GM19193 (cell line): ENCODE measurements around the gene CNGA2.

Experiments
- POLR2A ChIP-seq: IDR thresholded peaks from 4 replicates; pipeline ENCODE4 v1.6.1; 2011; ENCODE audit not compliant: insufficient read depth, insufficient read length; ENCODE audit errors: extremely low read depth

CNGA2 gene

GRCh38 chrX:151763711-151764110 lies 29.2 kb downstream of the CNGA2 start:
- no peak for TF ChIP-seq POLR2A

DNA sequence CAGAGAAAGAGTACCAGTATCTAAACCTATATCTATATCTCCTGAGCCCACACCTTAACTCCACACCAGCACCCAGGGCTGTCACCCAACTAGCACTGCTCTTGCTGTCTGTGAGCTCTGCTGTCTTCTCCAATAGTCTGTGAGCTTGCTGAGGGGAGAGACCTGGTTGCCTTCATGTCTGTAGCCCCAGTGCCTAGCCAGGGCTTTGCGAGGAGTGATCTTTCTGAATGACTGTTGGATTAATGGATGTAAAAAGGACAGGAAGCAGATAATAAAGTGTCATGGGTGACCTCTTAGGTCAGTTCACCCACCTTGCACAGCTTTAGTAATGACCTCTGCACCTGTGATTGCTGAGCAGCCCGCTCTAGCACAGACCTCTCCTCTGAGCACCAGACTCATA lies 30.5 kb downstream of the CNGA2 start:
- no peak for TF ChIP-seq POLR2A

DNA sequence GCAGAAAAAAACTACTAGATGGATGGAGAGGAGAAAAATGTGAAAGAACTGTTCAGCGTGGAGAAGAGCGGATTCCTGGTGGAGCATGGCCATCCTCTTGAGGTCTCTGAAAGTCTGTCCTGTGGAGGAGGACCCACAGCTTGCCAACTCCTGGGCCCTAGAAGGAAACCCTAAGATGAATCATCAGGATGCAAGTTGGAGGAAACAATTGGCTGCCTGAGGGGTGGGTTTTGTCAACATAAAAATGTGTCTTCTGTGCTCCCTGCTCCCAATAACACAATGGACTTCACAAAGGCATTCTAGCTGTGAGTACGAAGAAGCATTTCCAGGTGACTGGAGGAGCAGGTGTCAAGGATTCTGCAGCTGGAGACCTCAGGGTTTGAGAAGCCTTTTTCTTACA lies 37.2 kb downstream of the CNGA2 start:
- TF ChIP-seq POLR2A = no peak

DNA sequence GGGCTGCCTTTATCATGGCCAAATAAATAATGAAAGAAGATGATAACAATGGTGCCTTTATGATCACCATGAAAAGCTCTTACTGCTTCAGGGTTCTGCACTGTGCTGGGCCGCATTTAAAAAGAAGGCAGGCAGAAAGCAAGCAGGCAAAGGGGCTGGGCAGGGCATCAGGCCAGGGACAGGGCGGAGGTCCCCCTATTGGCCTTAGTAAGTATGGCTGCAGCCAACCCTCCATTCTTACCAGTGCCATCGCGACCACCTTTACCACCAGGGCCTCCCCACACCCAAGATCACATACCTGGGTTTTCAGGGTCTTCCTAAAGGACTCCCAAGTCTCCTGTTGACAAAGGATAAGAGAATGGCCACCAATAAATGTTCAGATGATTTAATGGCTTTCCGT lies 38.9 kb downstream of the CNGA2 start:
- no peak for TF ChIP-seq POLR2A

DNA sequence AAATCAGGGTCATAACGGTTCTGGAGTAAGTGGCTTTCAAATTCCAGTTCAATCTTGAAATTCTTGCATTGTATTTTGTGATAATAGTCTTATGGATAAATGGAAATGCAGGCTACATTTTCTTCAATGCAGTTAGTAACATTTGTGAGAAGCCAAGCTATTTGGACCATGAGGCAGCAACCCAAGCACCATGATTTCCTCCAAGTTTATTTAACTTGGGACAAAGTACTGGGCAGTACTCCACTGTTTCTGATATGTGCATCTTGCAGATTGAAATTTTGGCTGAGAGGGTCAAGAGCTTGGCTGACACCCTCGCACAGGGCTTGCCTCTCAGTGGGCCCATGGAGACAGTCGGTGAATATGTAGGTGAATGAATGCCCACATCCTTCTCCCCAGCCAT lies 39.9 kb downstream of the CNGA2 start:
- TF ChIP-seq POLR2A = no peak

DNA sequence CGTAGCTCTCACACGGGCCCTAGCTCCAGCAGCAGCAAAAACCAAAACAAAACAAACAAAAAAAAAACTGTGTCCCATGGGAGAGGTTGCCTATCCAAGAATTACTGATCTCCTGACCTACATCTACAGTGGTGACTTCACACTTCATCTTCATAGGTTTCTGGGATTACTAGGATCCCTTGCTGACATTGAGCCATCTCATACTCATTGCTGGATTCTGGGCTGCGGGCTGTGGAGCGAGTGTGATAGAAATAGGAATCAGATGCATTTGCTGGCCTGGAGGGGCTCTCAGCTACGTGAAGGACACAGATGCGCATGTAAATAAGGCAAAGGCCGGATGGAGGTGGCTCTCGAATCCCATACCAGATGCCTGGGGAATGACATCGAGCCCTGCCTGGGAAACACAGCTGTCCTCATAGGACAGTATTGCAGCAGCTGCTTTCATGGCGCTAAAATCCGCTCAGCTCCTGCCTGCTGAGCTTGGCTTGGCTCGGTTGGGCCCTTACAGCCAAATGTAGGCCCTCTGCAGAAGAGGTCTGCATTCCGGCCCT lies 41.7 kb downstream of the CNGA2 start:
- TF ChIP-seq POLR2A = no peak

- no peak for TF ChIP-seq POLR2A
Observed at GRCh38 chrX:151776936-151777335, 42.4 kb downstream of the CNGA2 start.

- TF ChIP-seq POLR2A = no peak
Observed at GRCh38 chrX:151779258-151779657, 44.7 kb downstream of the CNGA2 start.

- TF ChIP-seq POLR2A = no peak
Observed at GRCh38 chrX:151780621-151781020, 46.1 kb downstream of the CNGA2 start.

- no peak for TF ChIP-seq POLR2A
Observed at GRCh38 chrX:151789179-151789800, 54.7 kb downstream of the CNGA2 start.

- TF ChIP-seq POLR2A = no peak
Observed at GRCh38 chrX:151790481-151791160, 56.1 kb downstream of the CNGA2 start.

DNA sequence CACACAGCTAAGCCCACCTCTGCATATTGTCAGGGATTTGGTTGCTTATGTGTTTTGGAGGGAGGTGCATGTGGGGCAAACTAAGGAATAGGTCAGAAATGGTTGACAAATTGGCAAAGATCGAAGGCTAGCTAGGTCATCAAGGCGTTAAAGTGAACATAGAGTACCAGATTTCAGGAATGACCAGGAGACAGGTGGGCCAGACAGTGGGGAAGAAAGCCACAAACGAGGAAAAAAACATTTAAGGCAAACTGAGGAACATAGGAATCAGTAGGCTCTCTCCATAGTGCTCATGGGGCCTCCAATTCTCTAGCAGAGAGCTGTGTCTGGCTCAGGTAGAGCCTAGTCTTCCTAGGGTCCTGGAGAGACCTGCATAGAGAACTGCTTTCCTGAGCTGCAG lies 57.4 kb downstream of the CNGA2 start:
- no peak for TF ChIP-seq POLR2A

DNA sequence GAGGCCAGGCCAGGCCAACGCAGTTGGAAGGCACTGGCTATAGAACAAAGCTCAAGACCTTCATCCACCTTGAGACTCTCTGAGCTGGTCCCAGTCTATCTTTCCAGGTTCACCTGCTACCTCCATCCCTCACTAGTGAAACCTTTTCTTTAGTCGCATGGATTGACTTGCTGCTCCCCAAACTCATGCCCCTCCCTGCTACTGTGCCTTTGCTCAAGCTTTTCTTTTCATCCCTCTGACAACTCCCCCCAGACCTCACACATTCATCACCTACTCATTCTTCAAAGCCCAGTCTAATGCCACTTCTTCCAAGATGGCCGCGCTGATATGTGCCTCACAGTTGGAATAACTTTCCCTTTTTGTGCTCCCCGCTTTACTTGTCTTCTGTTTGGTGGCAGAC lies 58.0 kb downstream of the CNGA2 start:
- no peak for TF ChIP-seq POLR2A

DNA sequence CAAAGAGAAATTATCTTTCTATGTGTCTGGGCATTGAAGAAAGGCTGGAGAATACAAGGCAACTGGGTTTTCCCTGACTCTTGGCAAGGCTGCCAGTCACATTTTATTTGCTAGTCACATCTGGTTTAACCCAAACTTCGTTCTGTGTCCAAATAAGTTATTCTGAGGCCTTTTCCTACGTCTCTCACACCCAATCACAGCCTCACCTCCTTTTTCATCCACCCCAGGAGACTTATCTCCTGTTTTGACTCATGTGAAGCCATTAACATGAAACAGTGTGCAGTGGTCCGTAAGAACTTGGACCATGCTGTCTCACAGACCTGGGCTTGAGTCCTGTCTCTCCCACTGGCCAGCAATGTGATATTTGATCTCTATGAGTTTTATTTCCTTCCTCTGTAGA lies 59.3 kb downstream of the CNGA2 start:
- no peak for TF ChIP-seq POLR2A
